Upper lobe of left lung (tissue), 6 donors: ENCODE data around the gene MIA3. TPM values are rescaled to one million over a fixed set of nuclear protein-coding genes. Genes with fewer than 3 reads are reported as not detected.

Experiments
- ATAC-seq, 2 donors: fragments of 200-7000 bp; cut with Tn5 transposase; one replicate each; pipeline ENCODE4 v1.9.1; 2022; ENCODE audit warnings: mild to moderate bottlenecking in 2 of 2, moderate library complexity in 2 of 2; ENCODE audit not compliant: low FRiP score in 2 of 2
- DNase-seq, 2 donors: peaks; one replicate each; pipeline ENCODE4 v3.0.0-alpha.2; 2019 to 2020
- H3K27ac ChIP-seq, 4 donors: fragments of 200-600 bp; sonication (generic); one replicate each; pipeline ENCODE4 v1.5.1; 2016 to 2019
- H3K27me3 ChIP-seq, 4 donors: fragments of 200-600 bp; sonication (generic); one replicate each; pipeline ENCODE4 v1.5.1; 2017 to 2019
- H3K36me3 ChIP-seq, 4 donors: fragments of 200-600 bp; sonication (generic); one replicate each; pipeline ENCODE4 v1.5.1; 2016 to 2019
- H3K4me1 ChIP-seq, 4 donors: fragments of 200-600 bp; sonication (generic); one replicate each; pipeline ENCODE4 v1.5.1; 2018 to 2019
- H3K4me3 ChIP-seq, 4 donors: fragments of 200-600 bp; sonication (generic); one replicate each; pipeline ENCODE4 v1.5.1; 2017 to 2019; ENCODE audit warnings: mild to moderate bottlenecking in 2 of 4, moderate library complexity in 1 of 4
- H3K9me3 ChIP-seq, 4 donors: fragments of 200-600 bp; sonication (generic); one replicate each; pipeline ENCODE4 v1.5.1; 2018 to 2019
- CTCF ChIP-seq, 6 experiments: fragments of 450-650 bp in 4 of 6; fragments of 200-600 bp in 2 of 6; sonication (generic) in 2 of 6; IDR thresholded peaks; one replicate each; pipeline ENCODE4 v1.5.1; 2016 to 2019; ENCODE audit warnings: antibody characterized with exemption in 6 of 6
- EP300 ChIP-seq, 4 donors: sonication (generic); formaldehyde crosslinking; IDR thresholded peaks; one replicate each; pipeline ENCODE4 v1.5.1; 2017; ENCODE audit warnings: antibody characterized with exemption in 4 of 4, control low read depth in 2 of 4
- POLR2A ChIP-seq, 4 donors: fragments of 450-650 bp; IDR thresholded peaks; one replicate each; pipeline ENCODE4 v1.5.1; 2016 to 2017; ENCODE audit warnings: antibody characterized with exemption in 4 of 4, mild to moderate bottlenecking in 2 of 4
- POLR2AphosphoS5 ChIP-seq, 2 donors: sonication (generic); formaldehyde crosslinking; IDR thresholded peaks; one replicate each; pipeline ENCODE4 v1.5.1; 2017; ENCODE audit warnings: antibody characterized with exemption in 2 of 2
- whole genome bisulfite sequencing, 2 donors: methylation state at CpG; one replicate each; pipeline ENCODE4 v1.1.5; 2017 to 2018; 5-methylcytosine and 5-hydroxymethylcytosine counted together
- total RNA-seq, 6 donors: library from RNA; depleted of rRNA in 4 of 6; stranded (reverse); fragments of >200 nt in 4 of 6; gene quantifications; one replicate each; pipeline versions ENCODE4 v1.1.0 to v1.2.1, GENCODE V29; 2016 to 2021
- donor health status: DM: no; HTN: no; CAD: no; lungs with moderate emphysema.
- donor health status: DM: no; HTN: yes; CAD: no; lungs with severe emphysema.

Gene MIA3
- total RNA-seq, 6 donors from 2014 or later, result 29.6 to 76.0 (median 58.2) TPM

GRCh38 chr1:222712253-222713090 lies 94.6 kb downstream of the MIA3 start, which contains the start of the genes AIDA and BROX:
TSS of gene AIDA (minus strand) at chr1:222712491. CDS start at chr1:222712317, 174 bp downstream.
TSS of gene BROX (plus strand) at chr1:222712564. CDS start at chr1:222715700, 3,136 bp downstream.
- H3K9me3 ChIP-seq, result peaks cover 0 to 2% (median 0%) of the 10 kb centered on the region in 4 donors
- peaks cover 7 to 26% (median 13%) of the 10 kb centered on the region in 4 donors for H3K36me3 ChIP-seq
- WGBS, 2 donors, result 0% methylated on average over 16 to 27 of the region's 62 CpGs
- H3K27ac ChIP-seq, result peak within 1 kb of the TSS; percentile 96 to 99 (median 98)
- DNase-seq (peak; percentile 94 to 100), ATAC-seq (peak; percentile 96 to 98)
- no peaks in the 10 kb centered on the region for H3K27me3 ChIP-seq
- TF ChIP-seq POLR2A (IDR thresholded peaks at IDR 0.05), result peak in 3 of 4 donors; percentile 10 to 75 (median 64)
- peak in 1 of 4 donors; percentile 21 for TF ChIP-seq EP300 (IDR thresholded peaks at IDR 0.05)
- peak in 1 of 6 experiments; percentile 6 for TF ChIP-seq CTCF (IDR thresholded peaks at IDR 0.05)
- peak; percentile 38 to 87 for TF ChIP-seq POLR2AphosphoS5 (IDR thresholded peaks at IDR 0.05)
- peaks cover 20 to 42% (median 32%) of the 10 kb centered on the region in 4 donors for H3K4me1 ChIP-seq
- H3K4me3 ChIP-seq, result peak within 1 kb of the TSS; percentile 80 to 93 (median 84)

GRCh38 chr1:222713091-222713961 lies 95.4 kb downstream of the MIA3 start:
- H3K9me3 ChIP-seq, result peaks cover 0 to 2% (median 0%) of the 10 kb centered on the region in 4 donors
- peak overlapping the region; percentile 96 to 99 (median 98) for H3K27ac ChIP-seq
- peak; percentile 94 to 95 for ATAC-seq
- H3K36me3 ChIP-seq, result peaks cover 7 to 35% (median 15%) of the 10 kb centered on the region in 4 donors
- TF ChIP-seq EP300 (IDR thresholded peaks at IDR 0.05) (peak in 1 of 4 donors; percentile 66), CTCF (IDR thresholded peaks at IDR 0.05) (peak in 1 of 6 experiments; percentile 8), POLR2AphosphoS5 (IDR thresholded peaks at IDR 0.05) (peak; percentile 88 to 97), POLR2A (IDR thresholded peaks at IDR 0.05) (peak in 2 of 4 donors; percentile 17 to 74)
- peak overlapping the region; percentile 80 to 93 (median 84) for H3K4me3 ChIP-seq
- peaks cover 20 to 42% (median 32%) of the 10 kb centered on the region in 4 donors for H3K4me1 ChIP-seq
- H3K27me3 ChIP-seq, result no peaks in the 10 kb centered on the region
- WGBS, 2 donors, result 0% methylated on average over 17 to 39 of the region's 39 CpGs
- DNase-seq, result peak; percentile 97 to 98

GRCh38 chr1:222716393-222716792 lies 98.5 kb downstream of the MIA3 start:
- no peaks in the 10 kb centered on the region for H3K27me3 ChIP-seq
- no peak for DNase-seq
- no peak overlapping the region for H3K4me3 ChIP-seq
- no peak for ATAC-seq
- H3K27ac ChIP-seq, result no peak overlapping the region
- TF ChIP-seq POLR2AphosphoS5 (IDR thresholded peaks at IDR 0.05) (no peak), CTCF (IDR thresholded peaks at IDR 0.05) (no peak), POLR2A (IDR thresholded peaks at IDR 0.05) (no peak), EP300 (IDR thresholded peaks at IDR 0.05) (no peak)
- 98 to 100% methylated on average over 2 of the region's 2 CpGs for WGBS, 2 donors
- H3K4me1 ChIP-seq, result peaks cover 5 to 15% (median 9%) of the 10 kb centered on the region in 4 donors
- peaks cover 0 to 2% (median 0%) of the 10 kb centered on the region in 4 donors for H3K9me3 ChIP-seq
- H3K36me3 ChIP-seq, result peaks cover 21 to 66% (median 36%) of the 10 kb centered on the region in 4 donors

Other genes with a start within 250 kb of the MIA3 start
- gene HHIPL2, start 70.0 kb upstream of the MIA3 start, total RNA-seq, result 1 to 10 TPM in 1 of 6 donors, under 1 TPM in 2, not detected in 3; 0.22 to 1.0 (median 0.76) TPM
- 10 to 100 TPM in 1 of 6 donors, 1 to 10 TPM in 5; 1.6 to 12.0 (median 4.7) TPM for gene TAF1A, start 28.2 kb upstream of the MIA3 start, total RNA-seq
- 100 to 1,000 TPM in 1 of 6 donors, 10 to 100 TPM in 5; 29.1 to 104 (median 65.0) TPM for gene AIDA, start 94.4 kb downstream of the MIA3 start, total RNA-seq
- gene BROX, start 94.5 kb downstream of the MIA3 start, total RNA-seq, result 10 to 100 TPM; 21.0 to 74.0 (median 41.2) TPM
- gene FAM177B, start 119.1 kb downstream of the MIA3 start, total RNA-seq, result under 1 TPM in 3 of 6 donors, not detected in 3; 0.46 to 0.79 (median 0.64) TPM
- gene DISP1, start 196.9 kb downstream of the MIA3 start, total RNA-seq, result 10 to 100 TPM; 10.5 to 20.1 (median 15.6) TPM